HuH-7 (cell line): ENCODE data around the gene MAP7D2.

Source experiments
- DNase-seq: peaks from one replicate; pipeline ENCODE4 v3.0.0; 2011; ENCODE audit warnings: low spot score

Gene MAP7D2

GRCh38 chrX:20112022-20112774, 4.5 kb downstream of the MAP7D2 start:
- no peak for DNase-seq

- DNase-seq = no peak
Observed at GRCh38 chrX:20111271-20111670, 5.4 kb downstream of the MAP7D2 start.

- no peak for DNase-seq
Observed at GRCh38 chrX:20101934-20102581, 14.6 kb downstream of the MAP7D2 start.

GRCh38 chrX:20091499-20091898, 25.2 kb downstream of the MAP7D2 start:
- no peak for DNase-seq

GRCh38 chrX:20089845-20090244, 26.9 kb downstream of the MAP7D2 start:
- DNase-seq = no peak

- no peak for DNase-seq
Observed at GRCh38 chrX:20080277-20080676, 36.4 kb downstream of the MAP7D2 start.

- DNase-seq = no peak
Observed at GRCh38 chrX:20071511-20072079, 45.1 kb downstream of the MAP7D2 start.

- DNase-seq = no peak
Observed at GRCh38 chrX:20067709-20068561, 48.8 kb downstream of the MAP7D2 start.

GRCh38 chrX:20066968-20067708, 49.6 kb downstream of the MAP7D2 start:
- DNase-seq = peak; percentile 32

GRCh38 chrX:20063716-20064351, 52.9 kb downstream of the MAP7D2 start:
- DNase-seq = no peak

- no peak for DNase-seq
Observed at GRCh38 chrX:20063153-20063552, 53.6 kb downstream of the MAP7D2 start.

- DNase-seq = no peak
Observed at GRCh38 chrX:20061855-20062254, 54.9 kb downstream of the MAP7D2 start.

- no peak for DNase-seq
Observed at GRCh38 chrX:20060961-20061748, 55.6 kb downstream of the MAP7D2 start.

GRCh38 chrX:20059467-20060128, 57.1 kb downstream of the MAP7D2 start:
- no peak for DNase-seq

GRCh38 chrX:20057479-20057878, 59.2 kb downstream of the MAP7D2 start:
- DNase-seq = no peak

GRCh38 chrX:20056704-20057103, 60.0 kb downstream of the MAP7D2 start:
- DNase-seq = no peak

GRCh38 chrX:20053537-20053936, 63.2 kb downstream of the MAP7D2 start:
- no peak for DNase-seq

- DNase-seq = no peak
Observed at GRCh38 chrX:20046864-20047263, 69.8 kb downstream of the MAP7D2 start.

GRCh38 chrX:20046223-20046622, 70.5 kb downstream of the MAP7D2 start:
- no peak for DNase-seq

- no peak for DNase-seq
Observed at GRCh38 chrX:20042221-20042620, 74.5 kb downstream of the MAP7D2 start.
